ENCODE results near the gene CYSLTR2. TPM values are rescaled to one million over a fixed set of nuclear protein-coding genes. Genes with fewer than 3 reads are reported as not detected.

Gene CYSLTR2
- polyA plus RNA-seq, 1 experiment: not detected

GRCh38 chr13:48737689-48738088 lies 84.0 kb downstream of the CYSLTR2 start:
- TF ChIP-seq CTCF (IDR thresholded peaks at IDR 0.05; ENCODE audit: low read depth, low read length): no peak
- ChIA-PET POLR2A (no interaction called here), CTCF (interaction anchor here (0.9 kb wide), 1 partner anchor 12 kb away, joined by 6 read pairs; no protein-coding TSS in a partner anchor)
- DNase-seq (ENCODE audit: low read depth, low spot score): no peak
- Histone ChIP-seq H3K27me3 (ENCODE audit: control insufficient read depth, insufficient read depth, low read length) (no peaks in the 10 kb centered on the region), H3K4me3 (ENCODE audit: low read depth, low read length) (no peak overlapping the region), H3K9me3 (ENCODE audit: control insufficient read depth, insufficient read depth, low read length) (peaks cover 6% of the 10 kb centered on the region; the same call in 1 of the 2 replicates), H3K27ac (ENCODE audit: low read depth, low read length) (no peak overlapping the region)

DNA sequence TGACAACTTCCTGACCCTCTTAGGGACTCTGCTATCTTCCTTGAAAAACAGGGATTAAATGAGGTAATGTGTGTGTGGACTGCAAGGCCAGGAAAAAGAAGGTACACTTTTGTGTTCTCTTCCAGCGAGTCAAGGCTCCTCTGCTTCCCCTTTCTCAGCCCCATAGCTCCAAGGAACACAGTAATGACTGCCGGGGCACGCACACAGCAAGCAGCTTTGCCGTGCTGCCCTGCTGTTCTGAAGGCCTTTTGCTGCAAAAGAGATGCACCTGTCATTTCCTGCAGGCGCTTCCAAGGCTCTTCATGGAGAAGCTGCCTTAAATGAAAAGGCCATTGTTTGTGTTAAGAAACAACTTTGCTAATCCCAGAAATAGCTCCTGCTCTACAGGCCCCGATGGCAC lies 84.6 kb downstream of the CYSLTR2 start:
- Histone ChIP-seq H3K27me3 (ENCODE audit: control insufficient read depth, insufficient read depth, low read length) (no peaks in the 10 kb centered on the region), H3K27ac (ENCODE audit: low read depth, low read length) (no peak overlapping the region), H3K4me3 (ENCODE audit: low read depth, low read length) (no peak overlapping the region), H3K9me3 (ENCODE audit: control insufficient read depth, insufficient read depth, low read length) (peaks cover 6% of the 10 kb centered on the region; the same call in 1 of the 2 replicates)
- DNase-seq (ENCODE audit: low read depth, low spot score): no peak
- POLR2A ChIA-PET: no interaction called here
- no peak for TF ChIP-seq CTCF (IDR thresholded peaks at IDR 0.05; ENCODE audit: low read depth, low read length)
- CTCF ChIA-PET: interaction anchor here (0.6 kb wide), 1 partner anchor 1975 kb away, joined by 5 read pairs; no protein-coding TSS in a partner anchor

DNA sequence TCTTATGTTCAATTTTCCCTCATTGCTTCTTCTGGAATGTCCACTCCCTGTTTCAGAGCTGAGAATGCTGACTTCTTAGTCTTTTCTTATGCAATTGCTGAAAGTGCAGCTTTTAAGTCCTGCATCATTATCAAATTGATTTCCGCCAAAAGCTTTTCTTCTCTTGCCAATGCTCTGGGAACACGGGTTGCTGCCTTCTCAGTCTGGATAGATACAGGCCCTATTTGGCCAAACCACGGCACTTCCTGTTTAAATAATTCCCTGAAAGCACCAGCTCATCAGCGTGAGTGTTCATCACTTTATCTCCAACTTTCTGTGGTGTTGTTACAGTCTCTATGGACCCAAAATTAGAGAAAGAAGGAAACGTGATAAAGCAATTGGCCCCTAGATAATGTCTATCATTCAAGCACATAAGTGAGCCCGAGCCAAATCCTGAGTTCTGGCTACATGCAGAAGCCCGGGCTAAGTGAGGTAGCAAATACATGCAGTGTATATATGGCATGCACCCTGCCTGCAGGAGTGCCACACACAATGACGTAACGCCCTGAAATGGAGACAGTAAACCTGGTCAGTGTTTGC lies 85.7 kb downstream of the CYSLTR2 start:
- POLR2A ChIA-PET: interaction anchor here (0.6 to 1.5 kb wide), 2 partner anchors 12 to 255 kb away, joined by 4 to 6 read pairs; no protein-coding TSS in a partner anchor
- Histone ChIP-seq H3K9me3 (ENCODE audit: control insufficient read depth, insufficient read depth, low read length) (no peaks in the 10 kb centered on the region), H3K4me3 (ENCODE audit: low read depth, low read length) (no peak overlapping the region), H3K27me3 (ENCODE audit: control insufficient read depth, insufficient read depth, low read length) (no peaks in the 10 kb centered on the region), H3K27ac (ENCODE audit: low read depth, low read length) (no peak overlapping the region)
- CTCF ChIA-PET: interaction anchor here (1.1 kb wide), 1 partner anchor 29 kb away, joined by 3 read pairs; no protein-coding TSS in a partner anchor
- no peak for TF ChIP-seq CTCF (IDR thresholded peaks at IDR 0.05; ENCODE audit: low read depth, low read length)
- no peak for DNase-seq (ENCODE audit: low read depth, low spot score)

GRCh38 chr13:48741377-48741776 lies 87.6 kb downstream of the CYSLTR2 start:
- ChIA-PET CTCF (interaction anchor here (0.7 to 1.3 kb wide), 2 partner anchors 9 to 16 kb away, joined by 3 to 4 read pairs; no protein-coding TSS in a partner anchor), POLR2A (no interaction called here)
- Histone ChIP-seq H3K4me3 (ENCODE audit: low read depth, low read length) (no peak overlapping the region), H3K27ac (ENCODE audit: low read depth, low read length) (no peak overlapping the region), H3K9me3 (ENCODE audit: control insufficient read depth, insufficient read depth, low read length) (no peaks in the 10 kb centered on the region), H3K27me3 (ENCODE audit: control insufficient read depth, insufficient read depth, low read length) (no peaks in the 10 kb centered on the region)
- TF ChIP-seq CTCF (IDR thresholded peaks at IDR 0.05; ENCODE audit: low read depth, low read length): no peak
- no peak for DNase-seq (ENCODE audit: low read depth, low spot score)

- H3K27me3 ChIP-seq (ENCODE audit: control insufficient read depth, insufficient read depth, low read length): no peaks in the 10 kb centered on the region
- POLR2A ChIA-PET: no interaction called here
- DNase-seq (ENCODE audit: low read depth, low spot score): no peak
- H3K9me3 ChIP-seq (ENCODE audit: control insufficient read depth, insufficient read depth, low read length): no peaks in the 10 kb centered on the region
- CTCF ChIA-PET: interaction anchor here (0.9 kb wide), 1 partner anchor 166 kb away, joined by 3 read pairs; no protein-coding TSS in a partner anchor
- H3K27ac ChIP-seq (ENCODE audit: low read depth, low read length): no peak overlapping the region
- no peak for TF ChIP-seq CTCF (IDR thresholded peaks at IDR 0.05; ENCODE audit: low read depth, low read length)
- H3K4me3 ChIP-seq (ENCODE audit: low read depth, low read length): no peak overlapping the region
Measured at GRCh38 chr13:48746821-48747220, 93.1 kb downstream of the CYSLTR2 start.
